Nephron progenitor cell (in vitro differentiated cells): ENCODE measurements around the gene CCDC7.
"Not testable (repeated sequence)": the region's sequence is repeated elsewhere in the genome, so short reads cannot be mapped to it uniquely, and the experiment has no call there.

Source experiments
- DNase-seq: peaks from one replicate; pipeline ENCODE4 v3.0.0; 2021
- H3K27ac Mint-ChIP-seq: 2 replicates; pipeline ENCODE4 v1.8.0; 2021; ENCODE audit warnings: mild to moderate bottlenecking, moderate library complexity, mixed read lengths
- H3K27me3 Mint-ChIP-seq: 2 replicates; pipeline ENCODE4 v1.8.0; 2021; ENCODE audit warnings: mild to moderate bottlenecking, low read depth, mixed read lengths; ENCODE audit not compliant: poor library complexity
- H3K36me3 Mint-ChIP-seq: 2 replicates; pipeline ENCODE4 v1.8.0; 2021; ENCODE audit warnings: low read depth, mixed read lengths
- H3K4me1 Mint-ChIP-seq: 2 replicates; pipeline ENCODE4 v1.8.0; 2021; ENCODE audit warnings: mixed read lengths
- H3K4me3 Mint-ChIP-seq: 2 replicates; pipeline ENCODE4 v1.8.0; 2021; ENCODE audit warnings: mild to moderate bottlenecking, moderate library complexity, mixed read lengths
- H3K9me3 Mint-ChIP-seq: 2 replicates; pipeline ENCODE4 v1.8.0; 2021; ENCODE audit warnings: mild to moderate bottlenecking, moderate library complexity, mixed read lengths
- TF ChIP-seq, protein P1 (sequence below): fragments of 200-600 bp; sonication (generic); IDR thresholded peaks from 2 replicates; pipeline ENCODE4 v1.5.0; 2021; ENCODE audit warnings: antibody characterized with exemption

Gene CCDC7

DNA sequence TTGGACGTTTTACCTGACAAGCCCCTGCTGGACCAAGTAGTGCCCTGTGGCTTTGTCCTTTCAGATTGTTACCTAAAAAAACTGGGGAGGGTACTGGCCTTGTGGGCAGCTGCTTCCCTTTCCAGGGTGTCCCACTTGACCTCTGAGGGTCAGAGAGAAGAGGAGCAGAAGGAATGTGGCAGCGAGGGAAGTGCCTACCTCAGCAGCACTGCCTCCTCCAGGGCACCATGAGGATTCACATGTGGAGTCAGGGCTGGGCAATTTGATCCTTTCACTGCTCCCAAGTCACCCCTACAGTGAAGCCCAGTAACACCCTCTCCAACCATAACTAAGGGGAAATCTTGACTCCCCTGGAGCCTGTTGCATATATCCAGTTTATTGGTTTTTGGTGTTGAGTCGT is 447.5 kb downstream of the CCDC7 start:
- H3K27me3 Mint-ChIP-seq: peaks cover 3% of the 10 kb centered on the region
- peaks cover 38% of the 10 kb centered on the region for H3K36me3 Mint-ChIP-seq
- H3K27ac Mint-ChIP-seq: no peak overlapping the region
- TF ChIP-seq, protein P1, sequence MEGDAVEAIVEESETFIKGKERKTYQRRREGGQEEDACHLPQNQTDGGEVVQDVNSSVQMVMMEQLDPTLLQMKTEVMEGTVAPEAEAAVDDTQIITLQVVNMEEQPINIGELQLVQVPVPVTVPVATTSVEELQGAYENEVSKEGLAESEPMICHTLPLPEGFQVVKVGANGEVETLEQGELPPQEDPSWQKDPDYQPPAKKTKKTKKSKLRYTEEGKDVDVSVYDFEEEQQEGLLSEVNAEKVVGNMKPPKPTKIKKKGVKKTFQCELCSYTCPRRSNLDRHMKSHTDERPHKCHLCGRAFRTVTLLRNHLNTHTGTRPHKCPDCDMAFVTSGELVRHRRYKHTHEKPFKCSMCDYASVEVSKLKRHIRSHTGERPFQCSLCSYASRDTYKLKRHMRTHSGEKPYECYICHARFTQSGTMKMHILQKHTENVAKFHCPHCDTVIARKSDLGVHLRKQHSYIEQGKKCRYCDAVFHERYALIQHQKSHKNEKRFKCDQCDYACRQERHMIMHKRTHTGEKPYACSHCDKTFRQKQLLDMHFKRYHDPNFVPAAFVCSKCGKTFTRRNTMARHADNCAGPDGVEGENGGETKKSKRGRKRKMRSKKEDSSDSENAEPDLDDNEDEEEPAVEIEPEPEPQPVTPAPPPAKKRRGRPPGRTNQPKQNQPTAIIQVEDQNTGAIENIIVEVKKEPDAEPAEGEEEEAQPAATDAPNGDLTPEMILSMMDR: no peak
- H3K4me1 Mint-ChIP-seq: peaks cover 16% of the 10 kb centered on the region
- no peak overlapping the region for H3K4me3 Mint-ChIP-seq
- H3K9me3 Mint-ChIP-seq: no peaks in the 10 kb centered on the region
- no peak for DNase-seq

DNA sequence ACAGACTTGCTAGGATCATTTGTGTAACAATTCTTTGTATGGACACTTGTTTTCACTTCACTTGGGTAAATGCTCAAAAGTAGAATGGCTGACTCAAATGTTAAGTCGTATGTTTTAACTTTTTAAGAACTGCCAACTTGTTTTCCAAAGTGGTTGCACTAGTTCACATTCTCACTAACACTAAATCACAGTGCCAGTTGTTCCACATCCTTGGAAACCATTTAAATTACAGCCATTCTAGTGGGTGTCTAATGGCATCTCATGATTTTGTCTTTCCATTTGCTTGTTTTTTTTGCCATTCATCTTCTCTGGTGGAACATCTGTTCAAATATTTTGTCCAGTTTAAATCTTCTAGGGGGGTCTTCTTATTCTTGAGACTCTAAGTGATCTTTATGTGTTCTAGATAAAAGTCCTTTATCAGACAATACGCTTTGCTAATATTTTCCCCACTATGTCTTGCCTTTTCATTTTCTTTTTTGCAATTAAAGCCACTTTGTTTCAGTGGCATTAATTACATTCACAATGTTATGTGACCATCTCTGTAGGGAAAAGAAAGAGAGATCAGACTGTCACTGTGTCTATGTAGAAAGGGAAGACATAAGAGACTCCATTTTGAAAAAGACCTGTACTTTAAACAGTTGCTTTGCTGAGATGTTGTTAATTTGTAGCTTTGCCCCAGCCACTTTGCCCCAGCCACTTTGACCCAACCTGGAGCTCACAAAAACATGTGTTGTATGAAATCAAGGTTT is 448.1 kb downstream of the CCDC7 start:
- no peak overlapping the region for H3K4me3 Mint-ChIP-seq
- no peak for DNase-seq
- peaks cover 3% of the 10 kb centered on the region for H3K27me3 Mint-ChIP-seq
- H3K4me1 Mint-ChIP-seq: peaks cover 16% of the 10 kb centered on the region
- no peaks in the 10 kb centered on the region for H3K9me3 Mint-ChIP-seq
- no peak overlapping the region for H3K27ac Mint-ChIP-seq
- peaks cover 45% of the 10 kb centered on the region for H3K36me3 Mint-ChIP-seq
- TF ChIP-seq, protein P1: no peak

DNA sequence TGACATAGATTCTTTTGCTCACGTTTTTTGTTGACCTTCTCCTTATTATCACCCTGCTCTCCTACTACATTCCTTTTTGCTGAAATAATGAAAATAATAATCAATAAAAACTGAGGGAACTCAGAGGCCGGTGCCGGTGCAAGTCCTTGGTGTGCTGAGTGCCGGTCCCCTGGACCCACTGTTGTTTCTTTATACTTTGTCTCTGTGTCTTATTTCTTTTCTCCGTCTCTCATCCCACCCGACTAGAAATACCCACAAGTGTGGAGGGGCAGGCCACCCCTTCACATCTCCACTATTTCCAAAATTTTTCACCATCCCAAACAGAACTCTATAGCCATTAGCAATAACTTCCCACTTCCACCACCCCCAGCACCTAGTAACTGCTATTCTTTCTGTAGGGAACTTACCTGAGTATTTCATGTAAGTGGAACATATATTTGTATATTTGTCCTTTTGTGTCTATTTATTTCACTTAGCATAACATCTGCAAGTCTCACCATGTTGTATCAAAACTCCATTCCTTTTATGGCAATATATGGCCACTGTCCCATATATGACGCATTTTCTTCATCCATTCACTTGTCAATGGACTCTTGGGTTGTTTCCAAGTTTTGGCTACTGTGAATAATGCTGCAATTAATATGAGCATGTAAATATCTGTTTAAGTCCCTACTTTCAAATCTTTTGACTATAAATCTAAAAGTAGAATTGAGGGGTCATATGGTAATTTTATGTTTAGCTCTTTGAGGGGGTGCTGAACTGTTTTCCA is 449.4 kb downstream of the CCDC7 start:
- H3K4me1 Mint-ChIP-seq: peaks cover 16% of the 10 kb centered on the region
- not testable (repeated sequence) for DNase-seq, H3K27me3 Mint-ChIP-seq, H3K4me3 Mint-ChIP-seq, H3K9me3 Mint-ChIP-seq
- H3K27ac Mint-ChIP-seq: peak overlapping the region; percentile 80
- H3K36me3 Mint-ChIP-seq: peaks cover 46% of the 10 kb centered on the region

DNA sequence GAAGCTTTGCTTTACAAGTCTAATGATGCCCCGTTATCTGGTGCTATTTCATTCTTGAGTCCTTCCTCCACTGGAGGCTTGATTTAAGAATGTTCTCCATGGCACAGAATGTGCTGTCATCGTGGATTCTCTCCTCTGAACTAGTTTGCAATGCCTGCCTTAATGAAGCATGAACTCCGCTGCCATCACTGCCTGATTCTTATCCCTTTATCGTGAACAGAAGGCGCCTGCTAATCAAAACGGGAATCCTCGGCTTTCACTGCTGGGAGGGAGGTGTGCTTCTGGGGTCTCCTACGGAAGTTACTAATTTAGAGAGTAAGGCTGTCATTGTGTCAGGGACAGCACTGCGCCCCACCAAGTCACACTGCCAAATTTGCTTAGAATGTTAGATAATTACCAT is 455.9 kb downstream of the CCDC7 start:
- peak overlapping the region; percentile 83 for H3K27ac Mint-ChIP-seq
- H3K36me3 Mint-ChIP-seq: peaks cover 66% of the 10 kb centered on the region
- no peaks in the 10 kb centered on the region for H3K4me1 Mint-ChIP-seq
- TF ChIP-seq, protein P1: no peak
- no peak overlapping the region for H3K4me3 Mint-ChIP-seq
- H3K9me3 Mint-ChIP-seq: no peaks in the 10 kb centered on the region
- no peak for DNase-seq
- H3K27me3 Mint-ChIP-seq: no peaks in the 10 kb centered on the region

DNA sequence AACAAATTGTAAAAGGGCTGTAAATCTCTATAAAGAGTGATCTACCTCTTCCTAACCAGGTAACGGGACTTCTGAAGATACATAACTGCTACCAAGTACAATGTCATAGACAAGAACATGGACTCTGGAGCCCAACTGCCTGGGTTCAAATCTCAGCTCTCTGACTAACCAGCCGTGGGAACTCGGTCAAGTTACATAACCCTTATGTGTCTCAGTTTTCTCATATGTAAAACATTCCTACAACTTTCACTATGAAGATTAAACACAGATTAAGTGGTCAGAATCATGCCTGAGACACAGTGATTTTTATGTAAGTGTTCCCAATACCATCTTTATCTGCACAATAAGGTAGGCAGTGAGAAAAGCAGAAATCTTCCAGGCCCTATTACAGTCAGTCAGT is 459.5 kb downstream of the CCDC7 start:
- Mint-ChIP-seq H3K36me3 (peaks cover 74% of the 10 kb centered on the region), H3K27me3 (no peaks in the 10 kb centered on the region), H3K9me3 (no peaks in the 10 kb centered on the region), H3K4me1 (no peaks in the 10 kb centered on the region), H3K27ac (no peak overlapping the region), H3K4me3 (no peak overlapping the region)
- DNase-seq: no peak
- TF ChIP-seq, protein P1: no peak

DNA sequence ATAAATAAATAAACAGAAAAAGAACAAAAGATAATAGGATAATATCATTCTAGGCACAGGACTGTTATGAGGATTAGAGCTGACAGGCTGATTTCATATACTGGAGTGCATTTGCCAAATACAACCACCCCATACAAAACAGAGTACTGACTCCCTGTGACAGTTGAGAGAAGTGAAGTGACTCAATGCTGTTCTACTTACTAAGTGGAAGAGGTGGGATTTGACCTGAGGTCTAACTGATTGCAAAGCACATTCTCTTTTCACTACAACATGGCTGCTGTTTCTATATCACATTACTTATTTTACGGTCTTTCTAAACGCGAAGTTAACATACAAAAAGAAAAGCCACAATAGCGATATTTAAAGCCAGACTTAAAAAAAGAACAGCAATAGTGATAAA is 460.7 kb downstream of the CCDC7 start:
- no peak for DNase-seq
- Mint-ChIP-seq H3K36me3 (peaks cover 80% of the 10 kb centered on the region), H3K4me1 (no peaks in the 10 kb centered on the region), H3K4me3 (no peak overlapping the region), H3K9me3 (no peaks in the 10 kb centered on the region), H3K27me3 (no peaks in the 10 kb centered on the region), H3K27ac (no peak overlapping the region)
- TF ChIP-seq, protein P1: no peak
